Activated CD8-positive, alpha-beta memory T cell treated with anti-CD3 and anti-CD28 coated beads, Interleukin-2, amount 50 U/mL, for 1 hour (primary cell): ENCODE results near the gene IL1RL1.

Experiments used
- DNase-seq: peaks from one replicate; pipeline ENCODE4 v3.0.0-alpha.2; 2020; ENCODE audit errors: extremely low read depth

IL1RL1 gene

DNA sequence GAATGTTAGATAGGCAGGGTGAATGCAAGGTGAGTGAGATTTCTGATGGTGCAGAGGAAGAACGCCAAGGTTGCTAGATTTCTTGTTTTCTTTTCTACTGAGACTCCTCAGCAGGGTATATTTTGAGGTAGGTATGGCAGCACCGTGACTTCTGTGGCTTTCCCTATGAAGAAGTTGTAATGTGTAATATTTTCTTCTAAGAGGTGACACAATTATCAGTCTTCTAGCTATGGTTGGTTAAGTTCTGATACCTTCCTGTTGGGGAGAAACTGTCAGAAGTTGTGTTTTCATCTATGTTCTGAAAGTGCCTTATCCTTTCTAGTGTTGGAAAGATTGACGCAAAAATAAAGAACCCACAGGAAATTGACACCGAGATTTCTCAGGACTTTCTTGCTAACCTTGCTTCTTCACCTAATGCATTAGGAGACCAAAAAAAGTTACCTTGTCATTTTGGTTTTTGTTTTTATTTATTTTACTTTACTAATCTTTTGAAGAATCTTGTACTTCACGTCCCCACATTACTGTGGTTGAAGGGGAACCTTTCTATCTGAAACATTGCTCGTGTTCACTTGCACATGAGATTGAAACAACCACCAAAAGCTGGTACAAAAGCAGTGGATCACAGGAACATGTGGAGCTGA, 56.1 kb downstream of the IL1RL1 start:
- DNase-seq = no peak

DNA sequence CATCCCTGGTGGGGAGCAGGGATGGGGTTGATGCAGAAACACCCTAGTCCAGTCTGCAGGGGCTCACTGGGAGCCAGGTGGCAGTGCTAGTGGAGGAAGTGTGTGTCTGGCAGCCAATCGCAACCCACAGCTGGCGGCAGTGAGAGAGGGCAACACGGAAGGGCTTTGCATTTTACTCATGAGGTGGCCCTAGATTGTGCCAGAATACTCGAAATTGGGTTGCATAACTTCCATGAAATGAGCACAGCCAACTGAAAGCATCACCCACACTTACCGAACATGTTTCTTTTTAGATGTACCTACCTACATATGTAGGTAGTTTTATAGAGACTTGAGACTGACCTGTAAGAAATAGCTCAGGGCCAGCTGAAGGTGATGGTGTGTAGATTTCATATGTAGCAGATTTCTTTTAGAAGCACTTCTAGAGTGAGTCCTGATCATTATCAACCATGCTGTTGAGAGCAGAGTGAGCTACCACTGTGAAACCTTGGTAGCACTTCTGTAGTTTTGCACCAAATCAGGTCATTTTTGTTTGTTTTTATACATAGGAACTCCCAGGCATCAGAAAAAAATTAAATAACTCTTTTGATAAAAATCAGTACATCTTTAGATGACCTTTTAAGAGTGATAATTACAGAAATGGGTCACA, 57.2 kb downstream of the IL1RL1 start:
- no peak for DNase-seq

DNA sequence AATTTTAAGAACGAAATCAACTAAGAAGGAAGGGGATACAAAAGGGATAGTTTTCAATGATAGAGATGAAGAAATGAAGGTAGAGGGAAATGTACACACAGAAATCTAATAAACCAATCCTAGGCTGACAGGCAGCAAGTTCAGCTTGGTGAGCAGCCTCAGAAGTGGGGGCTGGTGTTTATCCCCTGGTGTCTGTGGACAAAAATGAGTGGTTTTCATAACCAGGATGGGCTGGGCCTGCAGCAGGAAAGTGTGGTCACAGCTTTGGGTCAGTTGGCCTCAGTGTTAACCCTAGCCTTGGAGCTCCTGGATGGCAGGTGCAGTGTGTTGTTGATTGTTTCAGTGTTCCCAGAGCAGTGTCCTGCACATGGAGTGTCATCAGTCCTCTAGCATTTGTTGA, 58.5 kb downstream of the IL1RL1 start:
- no peak for DNase-seq

DNA sequence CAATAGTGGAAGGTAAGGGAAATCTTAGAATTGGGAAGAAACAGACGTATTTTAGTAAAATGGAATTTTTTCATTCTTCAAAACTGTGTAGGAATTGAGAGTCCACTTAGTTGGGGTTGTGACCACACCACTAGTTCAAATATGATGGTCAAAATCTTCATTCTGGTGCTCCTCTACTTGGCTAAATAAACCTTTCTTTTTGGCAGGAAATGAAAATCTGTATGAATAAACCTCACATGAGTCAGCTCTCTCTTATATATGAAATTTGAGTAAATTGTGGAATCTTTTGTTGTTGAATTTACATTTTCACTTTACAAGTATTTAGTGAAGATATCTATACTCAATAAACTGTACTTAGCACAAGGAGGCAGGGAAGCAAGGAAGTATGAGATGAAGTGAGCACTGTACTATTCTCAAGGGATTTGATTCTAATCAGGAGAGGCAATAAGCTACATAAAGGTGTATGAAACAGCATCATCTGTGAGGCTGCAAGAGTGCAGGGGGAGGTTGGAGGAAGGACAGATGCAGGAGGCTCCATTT, 64.8 kb downstream of the IL1RL1 start:
- no peak for DNase-seq

DNA sequence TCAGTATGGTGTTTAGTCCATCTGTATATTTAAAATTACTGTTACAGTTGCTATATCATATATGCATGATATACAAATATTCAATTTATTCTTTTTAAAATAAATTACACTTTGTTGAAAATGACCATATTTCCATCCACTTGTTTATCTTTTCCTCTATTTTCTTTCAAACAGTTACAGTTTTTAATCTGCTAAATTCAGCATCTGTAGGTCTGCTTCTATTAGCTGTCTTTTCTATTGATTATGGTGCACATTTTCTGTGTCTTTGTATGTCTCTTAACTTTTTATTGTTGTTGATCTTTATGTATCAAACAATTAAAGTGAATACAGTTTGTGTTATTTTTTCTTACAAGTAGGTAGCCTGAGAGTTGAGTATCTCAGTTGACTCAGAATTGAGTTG, 72.4 kb downstream of the IL1RL1 start:
- no peak for DNase-seq

DNA sequence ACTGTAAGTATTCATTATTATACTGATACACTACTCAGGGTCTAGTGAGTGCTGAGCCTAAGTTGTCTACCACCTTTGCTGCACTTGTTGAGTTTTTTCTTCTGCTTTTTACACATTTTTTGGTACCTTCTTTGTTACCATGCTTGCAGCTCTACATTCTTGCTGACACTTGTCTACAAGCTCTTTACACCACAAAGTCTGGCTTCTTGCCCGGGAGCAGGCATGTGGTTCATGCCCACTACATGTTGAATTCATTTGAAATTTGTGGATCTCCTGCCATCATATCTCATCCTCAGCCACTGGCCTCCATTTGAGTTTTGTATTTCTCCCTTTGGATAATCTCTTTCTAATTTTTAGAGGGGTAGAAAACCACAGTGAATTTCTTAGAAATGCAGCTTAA, 74.2 kb downstream of the IL1RL1 start:
- no peak for DNase-seq

DNA sequence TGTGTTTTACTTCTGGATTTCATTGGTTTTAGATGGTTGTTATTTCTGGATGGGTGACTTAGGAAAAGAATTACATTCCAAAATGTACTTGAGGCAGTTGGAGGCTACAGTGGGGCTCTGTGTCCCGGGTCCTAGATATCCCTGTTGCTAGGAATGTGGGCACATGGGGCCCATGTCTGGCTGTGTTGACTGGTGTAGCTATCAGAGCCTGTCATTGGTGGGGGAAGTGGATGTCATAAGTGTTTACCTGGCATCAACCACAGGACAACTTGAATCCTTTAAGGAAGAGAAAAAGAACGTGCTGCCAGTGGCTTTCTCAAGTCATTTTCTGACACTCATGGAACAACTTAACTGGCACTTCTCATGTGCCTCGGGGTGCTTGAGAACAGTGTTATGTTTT, 74.6 kb downstream of the IL1RL1 start:
- no peak for DNase-seq

DNA sequence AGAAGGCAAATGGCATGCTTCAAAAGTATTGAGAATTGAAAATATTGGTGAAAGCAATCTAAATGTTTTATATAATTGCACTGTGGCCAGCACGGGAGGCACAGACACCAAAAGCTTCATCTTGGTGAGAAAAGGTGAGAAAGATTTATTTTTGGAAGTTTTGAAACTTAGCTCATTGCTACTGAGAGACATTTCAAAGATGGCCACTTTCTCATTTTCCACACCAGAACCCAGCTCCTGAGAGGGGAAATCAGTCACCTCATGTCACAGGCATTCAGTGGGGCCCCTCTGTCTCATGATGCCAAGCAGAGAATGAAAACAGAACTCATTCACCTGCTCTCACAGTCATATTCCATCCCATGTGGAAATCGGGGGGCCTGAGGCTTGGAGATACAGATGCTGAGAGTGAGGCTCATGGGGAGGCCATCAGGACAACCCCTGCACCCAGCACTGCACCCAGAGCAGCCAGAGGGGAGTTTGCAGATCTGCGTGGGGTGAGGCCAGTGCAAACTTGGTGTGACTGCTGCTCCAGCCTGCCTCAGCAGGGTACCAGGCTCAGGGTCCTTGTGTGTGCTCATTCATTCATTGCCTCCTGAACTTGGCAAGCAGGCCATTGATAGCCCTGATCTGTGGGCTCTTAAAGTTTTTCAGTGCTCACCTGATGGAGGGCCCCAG, 75.6 kb downstream of the IL1RL1 start:
- DNase-seq = no peak

DNA sequence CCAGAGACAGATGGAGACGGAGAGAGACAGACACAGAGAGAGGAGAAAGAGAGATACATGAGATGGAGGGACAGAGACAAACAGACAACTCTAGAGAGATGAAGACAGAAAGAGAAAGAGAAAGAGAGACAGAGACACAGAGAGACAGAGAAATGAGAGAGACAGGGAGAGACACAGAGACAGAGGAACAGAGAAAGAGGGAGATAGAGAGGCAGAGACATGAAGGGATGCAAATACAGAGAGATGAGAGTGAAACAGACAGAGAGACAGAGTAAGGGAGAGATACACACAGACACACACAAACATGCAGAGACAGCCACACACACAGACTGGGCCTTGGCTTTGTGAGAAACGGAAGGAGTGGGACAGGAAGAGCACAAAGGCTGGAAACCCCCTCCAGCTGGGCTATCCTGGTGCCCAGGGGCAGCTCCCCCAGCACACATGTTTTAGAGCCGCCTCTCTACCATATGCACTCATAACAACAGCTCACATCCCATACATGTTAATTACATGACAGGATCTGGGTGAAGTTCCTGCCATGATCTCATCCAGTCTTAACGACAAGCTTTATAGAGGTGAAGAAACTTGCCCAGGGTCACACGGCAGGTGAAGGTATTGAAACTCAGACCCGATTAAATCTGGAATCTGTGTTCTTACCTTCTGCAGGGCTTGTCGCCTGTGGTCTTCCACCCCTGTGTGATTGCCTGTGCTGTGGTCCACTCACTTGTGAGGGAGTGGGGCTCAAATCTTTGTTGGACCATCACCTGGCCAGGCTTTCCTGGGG, 76.6 kb downstream of the IL1RL1 start:
- DNase-seq = no peak

DNA sequence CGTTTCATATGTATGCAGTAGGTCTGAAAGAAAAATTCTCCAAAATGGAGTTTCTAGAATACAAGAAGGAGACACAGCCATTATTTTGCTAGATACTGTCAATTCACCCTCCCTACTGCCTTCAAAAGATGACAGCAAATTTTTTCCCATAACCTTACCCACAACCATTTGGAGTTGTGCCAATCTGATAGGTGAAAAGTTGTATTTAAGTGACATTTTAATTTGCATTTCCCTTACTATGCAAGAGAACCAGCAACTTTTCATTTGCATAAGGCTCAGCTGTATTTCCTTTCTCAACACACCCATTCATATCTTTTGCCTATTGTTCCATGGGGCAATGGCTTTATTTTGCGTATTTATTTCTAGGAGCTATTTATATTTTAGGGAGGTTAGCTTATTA, 80.2 kb downstream of the IL1RL1 start:
- no peak for DNase-seq

DNA sequence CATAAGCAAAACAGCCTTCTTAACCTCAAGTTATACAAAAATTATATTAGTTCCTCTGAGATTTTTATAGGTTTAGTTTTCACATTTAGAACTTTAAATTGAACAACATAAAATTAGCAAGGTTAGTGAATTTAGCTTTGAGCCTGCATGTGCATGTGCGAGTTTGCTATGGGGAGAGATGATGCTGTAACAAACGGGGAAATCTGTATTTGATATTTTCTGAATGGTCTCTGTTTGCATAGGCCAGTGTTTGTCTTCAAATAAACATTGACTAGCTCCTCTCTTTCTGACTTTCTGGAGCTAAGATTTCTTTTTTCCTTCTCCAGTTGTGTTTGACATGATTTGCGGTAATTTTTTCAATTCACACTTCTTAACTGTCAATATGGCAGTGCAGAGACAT, 80.7 kb downstream of the IL1RL1 start:
- DNase-seq = no peak

DNA sequence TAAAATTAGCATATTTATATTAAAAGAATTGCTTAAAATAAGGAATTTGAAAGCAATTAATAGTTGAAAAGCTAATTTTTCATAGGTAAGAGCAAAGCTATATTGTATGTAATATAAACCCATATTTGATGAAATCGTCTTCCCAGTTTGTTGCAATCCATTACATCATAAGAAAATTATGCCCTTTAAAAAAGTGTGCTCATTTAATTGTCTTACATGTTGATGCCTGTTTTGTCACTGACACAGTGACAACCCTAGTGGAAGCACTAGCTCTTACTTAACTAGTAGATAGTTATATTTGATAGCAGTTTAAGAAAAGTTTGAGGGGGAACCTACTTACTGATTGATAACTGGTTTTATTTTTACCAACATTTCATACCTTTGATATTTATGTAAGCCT, 81.6 kb downstream of the IL1RL1 start:
- DNase-seq = no peak

DNA sequence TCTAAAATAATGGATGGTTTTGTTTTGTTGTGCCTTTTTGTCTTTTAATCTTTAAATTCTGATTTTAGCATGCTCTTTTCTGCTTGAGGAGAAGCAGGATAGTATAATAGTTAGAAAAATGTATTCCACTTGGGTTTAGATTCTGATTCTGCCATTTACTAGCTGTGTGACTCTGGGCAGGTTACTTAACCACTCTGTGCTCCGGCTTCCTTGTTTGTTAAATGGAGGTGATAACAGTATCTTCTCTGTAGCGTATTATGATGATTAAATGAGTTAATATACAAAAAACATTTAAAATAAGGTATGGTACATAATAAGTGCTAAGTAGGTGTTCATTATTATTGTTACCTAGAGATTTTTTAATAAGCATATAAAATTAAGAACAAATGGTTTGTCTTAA, 84.6 kb downstream of the IL1RL1 start:
- DNase-seq = no peak

DNA sequence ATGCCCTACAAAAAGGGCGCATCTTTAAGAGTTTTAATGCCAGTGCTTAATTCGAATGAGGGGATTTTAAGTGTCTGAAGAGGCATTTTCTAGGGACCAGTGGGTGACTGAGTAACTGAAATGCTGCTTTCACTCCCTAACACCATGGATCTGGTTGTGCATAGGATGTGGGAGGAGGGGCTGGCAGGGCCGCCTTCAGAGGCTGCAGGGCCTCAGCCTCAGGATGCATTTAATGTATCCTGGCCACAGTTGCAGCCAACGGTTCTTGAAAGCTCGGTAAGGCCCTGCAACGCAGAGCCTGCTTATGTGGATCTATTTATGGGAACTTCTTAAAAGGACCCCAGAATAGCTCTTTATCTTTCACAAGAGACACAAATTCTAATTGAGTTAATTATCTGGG, 85.8 kb downstream of the IL1RL1 start:
- DNase-seq = no peak

DNA sequence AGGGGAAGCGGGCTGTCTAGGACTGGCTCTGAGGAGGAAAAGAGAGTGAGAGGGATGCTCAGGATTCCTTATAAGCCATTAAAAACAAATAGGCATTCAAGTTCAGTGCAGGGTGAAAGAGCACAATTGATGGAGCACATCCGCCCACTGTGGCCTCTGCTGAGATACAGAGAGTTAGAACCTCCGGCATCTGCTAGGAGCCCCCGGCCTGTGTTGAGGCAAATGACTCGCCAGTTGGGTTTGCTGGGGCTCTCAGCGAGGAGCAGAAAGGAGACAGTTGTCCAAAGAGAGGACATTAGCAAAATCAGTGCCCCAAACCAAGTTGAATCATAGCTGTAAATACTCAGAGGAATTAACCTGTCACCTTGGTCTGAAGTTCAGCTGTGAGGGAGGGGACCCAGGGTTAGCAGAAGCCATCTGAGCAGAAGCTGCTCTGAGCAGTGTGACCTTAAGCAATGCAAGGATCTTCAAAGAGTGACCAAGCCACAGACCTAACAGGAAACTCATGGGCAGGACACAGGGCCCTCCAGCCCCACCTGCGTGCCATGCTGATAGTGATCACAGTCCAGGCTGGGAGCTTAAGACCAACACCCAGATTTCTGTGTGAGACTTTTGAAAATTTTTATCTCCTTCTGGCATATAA, 88.3 kb downstream of the IL1RL1 start:
- DNase-seq = no peak

DNA sequence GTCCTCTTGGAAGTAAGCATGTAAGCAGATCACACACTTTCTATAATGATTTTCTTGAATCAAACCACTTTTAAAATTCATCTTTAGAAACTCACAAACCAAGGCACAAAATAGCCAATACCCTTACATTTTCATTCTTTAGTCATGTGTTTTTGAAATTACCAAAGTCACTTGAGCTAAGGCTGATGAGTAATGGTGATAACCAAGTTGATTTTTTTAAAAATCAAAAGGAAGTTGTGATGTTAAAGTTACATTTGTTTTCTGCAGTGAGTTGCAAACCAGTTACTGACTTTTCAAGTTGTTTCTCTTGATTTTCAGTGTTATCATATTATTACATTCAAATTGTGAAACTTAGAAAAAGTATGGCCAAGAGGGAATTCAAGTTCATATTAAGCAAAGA, 90.1 kb downstream of the IL1RL1 start:
- no peak for DNase-seq
